HG03025 (cell line): ENCODE measurements around the gene RNF114.
"Not testable (repeated sequence)": the region's sequence is repeated elsewhere in the genome, so short reads cannot be mapped to it uniquely, and the experiment has no call there.

Experiments used
- ATAC-seq: cut with Tn5 transposase; IDR thresholded peaks from one replicate; pipeline ENCODE4 v1.9.1; 2021; ENCODE audit warnings: mild to moderate bottlenecking, moderate library complexity; ENCODE audit not compliant: unreplicated experiment, low FRiP score

RNF114 gene

GRCh38 chr20:49983848-49984408, 47.7 kb downstream of the RNF114 start:
- no peak for ATAC-seq

DNA sequence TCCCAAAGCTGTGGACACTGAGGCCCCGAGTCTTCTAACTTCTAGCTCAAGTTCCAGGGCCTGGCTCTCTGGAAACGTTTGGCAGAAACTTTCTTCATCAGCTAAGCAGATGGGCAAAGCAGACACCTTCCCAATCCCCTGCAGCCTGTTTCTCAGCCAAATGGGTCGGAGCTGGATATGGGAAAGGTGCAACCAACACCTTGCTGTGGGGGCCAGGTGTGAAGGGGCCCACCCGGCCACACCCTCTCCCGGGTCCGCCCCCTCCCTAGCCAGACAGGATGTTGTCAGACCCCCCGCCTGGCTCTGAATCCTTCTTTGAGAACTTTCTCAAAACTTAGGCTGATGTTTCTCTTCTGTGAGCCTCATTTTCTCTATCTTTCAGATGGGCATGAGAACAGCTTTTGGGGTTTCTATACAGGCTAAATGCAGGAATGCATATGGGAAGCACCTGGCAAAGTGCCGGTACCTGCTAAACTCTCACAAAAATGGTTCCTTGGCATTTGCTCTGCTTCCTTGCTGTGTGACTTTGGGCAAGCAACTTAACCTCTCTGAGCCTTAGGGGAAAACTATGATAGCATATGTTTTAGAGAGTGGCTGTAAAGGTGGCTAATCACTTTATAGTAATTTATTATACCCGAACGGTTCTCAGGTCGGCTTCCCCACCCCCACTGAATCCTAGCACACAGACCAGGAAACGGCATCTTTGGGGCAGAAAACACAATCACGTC, 48.4 kb downstream of the RNF114 start:
- ATAC-seq, result no peak

DNA sequence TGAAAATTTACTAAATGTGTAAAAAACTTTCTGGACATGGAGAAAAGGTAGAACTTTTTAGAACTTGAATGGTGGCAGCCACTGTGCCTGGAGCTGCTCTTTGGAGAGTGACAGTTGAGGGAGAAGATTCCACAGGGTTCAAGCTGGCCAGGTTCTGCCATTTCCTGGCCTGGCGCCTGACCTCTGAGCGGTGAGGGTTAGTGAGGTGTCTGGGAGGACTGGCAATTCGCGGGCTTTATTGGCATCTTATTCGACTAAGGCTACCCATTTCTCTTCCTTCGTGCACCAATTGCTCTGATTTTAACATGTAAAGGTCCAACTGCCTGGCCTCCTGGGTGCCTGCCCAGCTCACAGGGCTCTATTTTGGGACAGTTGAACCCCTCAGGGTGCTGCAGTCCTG, 49.0 kb downstream of the RNF114 start:
- no peak for ATAC-seq

- ATAC-seq, result no peak
These were observed 49.4 kb downstream of the RNF114 start for GRCh38 chr20:49985617-49986016.

DNA sequence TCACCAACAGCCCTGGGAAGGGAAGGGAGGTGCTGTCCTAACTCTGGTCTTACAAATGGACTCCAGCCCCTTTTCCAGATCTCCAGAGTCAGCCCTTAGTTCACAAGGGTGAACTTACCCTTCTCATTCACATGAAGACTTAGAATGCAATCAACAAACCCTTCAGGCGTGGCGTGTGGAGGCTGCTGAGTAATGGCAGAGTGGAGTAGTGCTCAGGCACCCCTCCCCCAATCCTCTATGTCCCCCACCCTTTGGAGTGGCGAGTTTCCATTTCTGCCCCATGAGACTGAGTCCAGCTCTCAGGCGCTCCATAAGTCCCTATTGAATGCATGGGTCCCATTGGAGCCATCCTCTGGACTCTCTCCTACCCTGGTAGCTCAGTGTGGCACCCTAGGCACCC, 49.9 kb downstream of the RNF114 start:
- ATAC-seq, result no peak

DNA sequence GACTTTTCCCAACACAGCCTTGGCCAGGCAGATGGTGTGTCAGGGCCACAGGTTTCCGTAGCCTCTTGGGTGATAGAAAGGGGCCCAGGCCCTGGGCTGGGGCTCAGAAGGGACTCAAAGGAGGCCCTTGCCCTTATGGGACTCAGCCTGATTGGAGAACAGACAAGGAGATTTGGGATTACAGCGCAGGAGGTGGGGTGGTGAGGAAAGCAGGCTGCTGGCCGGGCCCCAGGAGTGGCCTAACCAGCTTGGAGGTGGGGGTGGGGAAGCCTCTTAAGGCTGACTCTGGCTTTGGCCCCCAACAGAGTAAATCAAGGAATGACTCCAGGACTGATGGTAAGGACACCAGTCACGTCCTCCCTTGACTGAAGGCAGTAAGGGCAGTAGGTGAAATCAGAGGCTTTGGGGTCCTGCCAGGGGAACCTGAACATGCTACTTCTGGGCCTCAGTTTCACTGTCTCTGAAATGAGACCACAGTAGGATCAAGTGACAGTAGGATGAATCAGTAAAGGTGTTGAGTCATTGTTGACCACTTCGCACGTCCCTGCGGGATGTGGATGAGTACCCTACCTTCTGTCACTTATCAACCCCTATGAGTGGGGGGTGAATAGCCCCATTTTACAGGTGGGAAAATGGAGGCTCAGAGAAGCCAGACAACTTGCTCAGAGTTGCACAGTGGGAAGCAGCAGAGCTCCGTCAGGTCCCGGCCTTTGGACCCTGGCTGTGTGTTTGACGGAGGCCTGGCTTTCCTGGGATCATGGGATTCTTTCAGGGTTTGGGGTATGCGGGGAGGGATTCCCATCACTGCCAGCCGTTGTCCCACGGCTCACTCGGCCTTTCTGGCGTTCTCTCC, 51.0 kb downstream of the RNF114 start:
- no peak for ATAC-seq

DNA sequence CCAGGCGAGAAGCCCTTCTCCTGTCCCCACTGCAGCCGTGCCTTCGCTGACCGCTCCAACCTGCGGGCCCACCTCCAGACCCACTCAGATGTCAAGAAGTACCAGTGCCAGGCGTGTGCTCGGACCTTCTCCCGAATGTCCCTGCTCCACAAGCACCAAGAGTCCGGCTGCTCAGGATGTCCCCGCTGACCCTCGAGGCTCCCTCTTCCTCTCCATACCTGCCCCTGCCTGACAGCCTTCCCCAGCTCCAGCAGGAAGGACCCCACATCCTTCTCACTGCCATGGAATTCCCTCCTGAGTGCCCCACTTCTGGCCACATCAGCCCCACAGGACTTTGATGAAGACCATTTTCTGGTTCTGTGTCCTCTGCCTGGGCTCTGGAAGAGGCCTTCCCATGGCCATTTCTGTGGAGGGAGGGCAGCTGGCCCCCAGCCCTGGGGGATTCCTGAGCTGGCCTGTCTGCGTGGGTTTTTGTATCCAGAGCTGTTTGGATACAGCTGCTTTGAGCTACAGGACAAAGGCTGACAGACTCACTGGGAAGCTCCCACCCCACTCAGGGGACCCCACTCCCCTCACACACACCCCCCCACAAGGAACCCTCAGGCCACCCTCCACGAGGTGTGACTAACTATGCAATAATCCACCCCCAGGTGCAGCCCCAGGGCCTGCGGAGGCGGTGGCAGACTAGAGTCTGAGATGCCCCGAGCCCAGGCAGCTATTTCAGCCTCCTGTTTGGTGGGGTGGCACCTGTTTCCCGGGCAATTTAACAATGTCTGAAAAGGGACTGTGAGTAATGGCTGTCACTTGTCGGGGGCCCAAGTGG, 51.9 kb downstream of the RNF114 start:
- ATAC-seq, result no peak

DNA sequence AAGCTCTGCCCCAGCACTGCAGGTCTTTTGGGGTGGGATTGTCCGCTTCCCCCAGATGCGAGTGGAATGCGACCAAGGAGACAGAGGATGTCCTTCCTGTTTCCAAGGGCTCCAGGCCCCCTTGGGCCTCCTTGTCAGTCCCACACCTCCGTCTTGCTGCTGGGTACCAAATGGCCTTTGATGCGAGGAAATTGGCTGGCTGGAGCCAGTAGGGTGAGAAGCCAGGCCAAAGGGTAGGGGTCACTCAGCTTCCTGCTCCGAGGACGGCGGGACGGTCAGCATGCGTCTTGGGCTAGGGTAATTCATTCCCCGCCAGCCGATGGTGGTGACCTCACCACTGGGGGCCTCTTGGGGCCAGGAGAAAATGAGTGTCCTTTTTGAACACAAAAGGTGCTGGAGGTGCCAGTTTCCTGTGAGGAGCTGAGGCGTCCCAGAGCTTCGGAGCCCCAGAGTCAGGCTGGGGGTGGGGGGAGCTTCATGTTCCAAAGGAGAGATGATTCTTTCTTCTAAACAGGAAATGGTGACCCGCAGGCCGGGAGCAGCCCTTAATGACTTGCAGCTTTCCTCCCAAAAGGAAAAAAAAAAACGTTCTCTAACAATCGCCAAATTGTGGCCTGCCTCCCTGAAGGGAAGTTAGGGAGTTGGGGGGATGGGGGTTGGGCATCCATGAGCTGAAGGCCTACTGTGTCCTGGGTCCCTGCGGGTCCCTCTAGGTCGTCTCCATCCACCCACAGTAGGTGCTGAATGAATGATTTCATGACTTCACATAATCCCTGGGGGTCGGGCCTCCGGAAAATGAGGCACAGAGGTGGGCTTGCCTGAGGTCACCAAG, 53.3 kb downstream of the RNF114 start:
- no peak for ATAC-seq

DNA sequence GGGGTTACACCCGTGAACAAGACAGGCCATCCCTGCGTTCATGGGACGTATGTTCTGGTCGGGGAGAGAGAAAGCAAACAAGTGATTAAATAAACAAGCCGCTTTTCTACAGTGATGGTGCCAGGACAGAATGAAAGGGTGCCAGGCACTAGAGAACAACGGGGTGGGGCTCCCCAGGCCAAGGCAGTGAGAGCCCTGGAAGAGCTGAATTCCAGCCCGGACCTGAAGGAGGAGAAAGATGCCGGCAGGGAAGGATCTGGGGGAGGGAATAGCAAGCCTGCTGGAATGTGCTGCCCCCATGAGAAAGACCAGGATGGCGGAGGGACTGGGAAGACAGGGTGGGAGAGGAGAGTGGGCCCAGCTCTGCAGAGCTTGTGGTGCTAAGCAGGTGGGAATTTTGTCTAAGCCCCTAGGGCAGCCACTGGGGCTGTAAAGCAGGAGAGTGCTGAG, 54.1 kb downstream of the RNF114 start:
- no peak for ATAC-seq

GRCh38 chr20:49993301-49993751, 57.1 kb downstream of the RNF114 start:
- no peak for ATAC-seq

- no peak for ATAC-seq
These were observed 59.4 kb downstream of the RNF114 start for GRCh38 chr20:49995586-49995985.

- not testable (repeated sequence) for ATAC-seq
These were observed 62.4 kb downstream of the RNF114 start for GRCh38 chr20:49998478-49999188.

DNA sequence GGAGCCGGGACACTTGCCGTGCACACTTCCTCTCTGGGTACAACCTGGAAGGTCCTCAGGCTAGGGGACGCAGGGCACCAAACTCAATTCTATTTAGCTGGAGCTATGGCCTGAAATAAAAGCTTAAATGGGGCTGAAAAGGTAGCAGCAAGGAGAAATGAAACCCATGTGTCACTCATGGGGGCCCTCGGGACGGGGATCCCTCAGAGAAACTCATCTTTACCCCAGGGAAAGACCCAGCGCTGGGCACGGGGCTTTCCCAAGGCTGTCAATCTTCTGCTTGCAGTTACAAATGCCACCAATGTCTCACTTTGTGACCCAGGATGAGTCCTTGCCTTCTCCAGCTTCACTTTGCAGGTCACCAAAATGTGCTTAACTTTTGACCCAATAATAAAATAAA, 63.1 kb downstream of the RNF114 start:
- ATAC-seq, result no peak

- not testable (repeated sequence) for ATAC-seq
These were observed 64.5 kb downstream of the RNF114 start for GRCh38 chr20:50000548-50001222.

GRCh38 chr20:50001784-50002311, 65.7 kb downstream of the RNF114 start:
- no peak for ATAC-seq

DNA sequence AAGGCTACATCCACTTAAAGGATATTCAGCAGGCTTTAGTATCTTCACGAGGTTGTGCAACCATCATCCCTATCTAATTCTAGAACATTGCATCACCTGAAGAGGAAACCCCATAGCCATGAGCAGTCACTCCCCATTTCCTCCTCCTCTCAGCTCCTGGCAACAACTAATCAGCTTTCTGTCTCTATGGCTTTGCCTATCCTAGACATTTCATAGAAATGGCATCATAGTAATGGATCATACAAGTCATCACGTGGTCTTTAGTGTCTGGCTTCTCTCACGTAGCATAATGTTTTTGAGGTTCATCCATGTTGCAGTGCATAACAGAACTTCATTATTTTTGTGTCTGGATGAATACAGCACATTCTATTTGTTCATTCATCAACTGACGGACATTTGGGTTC, 67.1 kb downstream of the RNF114 start:
- ATAC-seq, result no peak
